K562 (cell line): ENCODE measurements around the gene ACHE. TPM values are rescaled to one million over a fixed set of nuclear protein-coding genes. Genes with fewer than 3 reads are reported as not detected.
A peak's percentile ranks its signal among the peaks of the same experiment; 100 is the strongest.

Experiments used
- ARID4B ChIP-seq: sonication (generic); formaldehyde crosslinking; IDR thresholded peaks from 2 replicates; pipeline ENCODE4 v1.8.0; 2022; ENCODE audit warnings: mild to moderate bottlenecking, missing genetic modification reagents
- CEBPZ ChIP-seq: fragments of 150-350 bp; IDR thresholded peaks from 2 replicates; pipeline ENCODE4 v1.6.1; 2014; ENCODE audit warnings: low read depth, mild to moderate bottlenecking, low read length, borderline replicate concordance
- E4F1 ChIP-seq: fragments of 250-450 bp; sonication (Bioruptor Pico); IDR thresholded peaks from 2 replicates; pipeline ENCODE4 v1.5.0; 2021; ENCODE audit warnings: mild to moderate bottlenecking, borderline replicate concordance
- GABPB2 ChIP-seq: fragments of 250-450 bp; sonication (Bioruptor Pico); conservative IDR thresholded peaks from 2 replicates; pipeline ENCODE4 v1.5.1; 2021; ENCODE audit warnings: mild to moderate bottlenecking
- GATA2 ChIP-seq: sonication (generic); formaldehyde crosslinking; IDR thresholded peaks from 2 replicates; pipeline ENCODE4 v1.4.0; 2020; ENCODE audit warnings: mild to moderate bottlenecking, missing genetic modification reagents
- GMEB1 ChIP-seq: fragments of 250-450 bp; sonication (Bioruptor Pico); IDR thresholded peaks from 2 replicates; pipeline ENCODE4 v1.4.0; 2020; ENCODE audit warnings: mild to moderate bottlenecking
- GTF2B ChIP-seq: IDR thresholded peaks from 2 replicates; pipeline ENCODE4 v1.6.1; 2011; ENCODE audit not compliant: insufficient read length; ENCODE audit errors: extremely low read depth
- HDAC2 ChIP-seq: fragments of 450-650 bp; IDR thresholded peaks from 2 replicates; pipeline ENCODE4 v1.6.1; 2016; ENCODE audit warnings: mild to moderate bottlenecking
- HDGF ChIP-seq: fragments of 450-650 bp; IDR thresholded peaks from 2 replicates; pipeline ENCODE4 v1.6.1; 2016
- LCOR ChIP-seq: sonication (generic); formaldehyde crosslinking; IDR thresholded peaks from 2 replicates; pipeline ENCODE4 v1.8.0; 2022; ENCODE audit warnings: mild to moderate bottlenecking, missing genetic modification reagents
- PHTF2 ChIP-seq: fragments of 250-450 bp; sonication (Bioruptor Pico); IDR thresholded peaks from 2 replicates; pipeline ENCODE4 v1.5.0; 2021; ENCODE audit warnings: mild to moderate bottlenecking
- POLR2A ChIP-seq: fragments of 450-650 bp; conservative IDR thresholded peaks from 2 replicates; pipeline ENCODE4 v1.6.1; 2016
- POLR2B ChIP-seq: fragments of 450-650 bp; IDR thresholded peaks from 2 replicates; pipeline ENCODE4 v1.6.1; 2018; ENCODE audit warnings: low read depth; ENCODE audit not compliant: partially characterized antibody
- SMAD3 ChIP-seq: fragments of 450-650 bp; formaldehyde crosslinking; conservative IDR thresholded peaks from 2 replicates; pipeline ENCODE4 v1.4.0; 2020; ENCODE audit warnings: mild to moderate bottlenecking
- SNAPC5 ChIP-seq: fragments of 250-450 bp; sonication (Bioruptor Pico); IDR thresholded peaks from 2 replicates; pipeline ENCODE4 v1.8.0; 2021; ENCODE audit warnings: moderate library complexity, mild to moderate bottlenecking, inconsistent platforms
- polyA plus RNA-seq, 8 experiments: library from polyadenylated mRNA; depleted of rRNA in 4 of 8; stranded (reverse) in 5 of 8; unstranded in 3 of 8; fragments of >200 nt; fragmentation: Nextera tagmentation in 2 of 8; fragmentation: Illumina TruSeq in 1 of 8; extraction: Ambion mirVana in 2 of 8; extraction: Trizol in 1 of 8; gene quantifications; 2 replicates each; pipeline versions ENCODE4 v1.2.1 to v1.2.3, GENCODE V29; 2011 to 2014; ENCODE audit warnings: inconsistent platforms in 1 of 8, missing spikeins in 1 of 8
- total RNA-seq, 7 experiments: library from RNA; depleted of rRNA in 6 of 7; stranded (reverse); fragments of >200 nt in 6 of 7; fragmentation: Illumina TruSeq in 2 of 7; extraction: Trizol in 2 of 7; gene quantifications; 2 replicates each; pipeline versions ENCODE4 v1.2.1 to v1.2.3, GENCODE V29; 2011 to 2021; ENCODE audit warnings: low replicate concordance in 1 of 7

Gene ACHE
- total and polyA plus RNA-seq, 9 of the 15 experiments (the other 6 are each of a cell fraction or from before 2014, with no cell fraction given) = 0.04 to 8.8 (median 1.9) TPM

GRCh38 chr7:100852048-100852872 lies 43.4 kb downstream of the ACHE start, which contains the start of gene SLC12A9 (continued):
- TF ChIP-seq HDAC2 (peak; percentile 99), ARID4B (CRISPR knock-in tag) (peak; percentile 98), SMAD3 (CRISPR knock-in tag) (0 out of 2 replicates have a peak, but pooled peaks have one; percentile 21), CEBPZ (no peak), GMEB1 (CRISPR knock-in tag) (no peak), GATA2 (CRISPR knock-in tag) (no peak), GTF2B (no peak), POLR2B (no peak), PHTF2 (CRISPR knock-in tag) (no peak), POLR2A (peak; percentile 54; the same call in 1 of the 2 replicates), LCOR (CRISPR knock-in tag) (peak; percentile 93), SNAPC5 (CRISPR knock-in tag) (no peak), E4F1 (CRISPR knock-in tag) (no peak), HDGF (no peak), GABPB2 (CRISPR knock-in tag) (no peak)
